ENCODE measurements around the gene REV1.
"Not testable (repeated sequence)": the region's sequence is repeated elsewhere in the genome, so short reads cannot be mapped to it uniquely, and the experiment has no call there.

Gene REV1

DNA sequence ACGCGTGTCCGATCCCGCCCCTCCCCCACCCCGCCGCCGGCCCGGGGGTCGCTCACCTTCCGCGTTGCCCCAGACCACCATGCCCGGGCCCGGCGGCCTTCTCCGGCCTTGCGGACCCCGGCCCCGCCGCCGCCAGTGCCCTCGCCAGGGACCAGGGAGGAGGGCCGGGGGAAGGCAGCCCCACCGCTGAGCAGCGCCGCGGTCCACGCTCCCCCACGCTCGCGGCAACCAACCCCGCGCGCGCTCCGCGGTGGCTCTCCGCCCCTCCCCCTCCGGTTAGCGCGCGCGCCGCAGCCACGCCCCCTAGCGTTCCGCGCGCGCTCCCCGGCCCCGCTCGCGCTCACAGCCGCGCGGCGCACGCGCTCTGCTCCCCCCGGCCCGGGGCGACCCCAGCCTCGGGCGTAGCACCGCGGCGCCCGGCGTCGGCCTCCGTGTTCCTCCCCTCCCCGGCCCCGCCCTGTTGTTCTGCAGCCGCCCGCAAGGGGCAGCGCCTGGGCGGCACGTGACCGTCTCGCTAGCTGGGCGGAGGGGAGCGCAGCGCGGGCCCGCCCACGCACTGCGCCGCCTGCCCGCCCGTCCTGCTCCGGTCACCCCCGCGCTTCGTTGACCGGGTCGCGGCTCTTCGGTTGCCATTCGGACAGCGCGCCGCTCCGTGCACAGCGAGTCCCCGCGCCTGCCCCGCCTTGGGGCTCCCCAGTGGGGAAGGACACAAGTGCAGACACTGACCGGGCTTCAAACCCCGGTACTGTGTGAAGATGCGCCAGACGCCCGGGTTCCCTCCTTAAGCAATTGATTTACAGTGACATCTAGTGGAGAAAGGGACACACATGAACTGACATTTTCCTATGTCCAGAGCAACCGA, at the start of gene REV1:
REV1 (minus strand) TSS at position 257 of the 862 bp plus-strand sequence. CDS start 25,042 bp downstream, outside the sequence.
- DNase-seq, result peak; percentile 95

DNA sequence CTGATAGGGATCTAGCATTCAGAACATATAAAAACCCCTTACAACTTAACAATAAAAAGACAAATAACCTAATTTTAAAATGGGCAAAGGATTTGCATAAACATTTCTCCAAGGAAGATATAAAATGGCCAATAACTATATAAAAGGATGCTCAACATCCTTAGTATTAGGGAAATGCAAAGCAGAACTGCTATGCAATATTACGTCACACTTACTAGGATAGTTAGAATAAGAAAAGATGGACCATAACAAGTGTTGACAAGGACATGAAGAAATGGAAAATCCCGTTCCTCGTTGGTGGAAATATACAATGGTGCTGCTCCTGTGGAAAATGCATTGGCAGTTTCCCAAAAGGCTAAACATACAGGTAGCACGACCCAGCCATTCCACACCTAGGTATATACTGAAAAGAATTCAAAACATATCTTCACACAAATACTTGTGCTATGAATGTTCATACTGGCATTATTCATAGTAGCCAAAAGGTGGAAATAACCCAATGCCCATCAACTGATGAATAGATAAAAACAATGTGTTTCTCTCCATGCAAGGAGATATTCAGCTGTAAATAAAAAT, 48.2 kb upstream of the REV1 start:
- no peak for DNase-seq

DNA sequence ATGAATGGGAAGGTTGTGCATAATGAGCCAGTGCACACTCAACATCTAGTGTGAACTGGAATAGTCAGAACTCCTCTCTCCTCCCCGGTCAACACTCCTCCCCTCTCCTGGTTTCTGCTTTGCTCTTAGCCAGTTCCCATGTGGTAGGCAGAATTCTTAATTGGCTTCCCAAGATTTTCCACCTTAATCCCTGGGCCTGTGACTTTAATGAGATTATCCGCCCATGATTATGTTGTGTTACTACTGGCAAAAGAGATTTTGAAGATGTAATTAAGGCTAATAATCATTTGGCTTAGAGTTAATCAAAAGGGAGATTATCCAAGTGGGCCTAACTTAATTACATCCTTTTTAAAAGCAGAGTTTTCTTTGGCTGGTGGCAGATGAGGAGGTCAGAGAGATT, 34.2 kb upstream of the REV1 start:
- no peak for DNase-seq

DNA sequence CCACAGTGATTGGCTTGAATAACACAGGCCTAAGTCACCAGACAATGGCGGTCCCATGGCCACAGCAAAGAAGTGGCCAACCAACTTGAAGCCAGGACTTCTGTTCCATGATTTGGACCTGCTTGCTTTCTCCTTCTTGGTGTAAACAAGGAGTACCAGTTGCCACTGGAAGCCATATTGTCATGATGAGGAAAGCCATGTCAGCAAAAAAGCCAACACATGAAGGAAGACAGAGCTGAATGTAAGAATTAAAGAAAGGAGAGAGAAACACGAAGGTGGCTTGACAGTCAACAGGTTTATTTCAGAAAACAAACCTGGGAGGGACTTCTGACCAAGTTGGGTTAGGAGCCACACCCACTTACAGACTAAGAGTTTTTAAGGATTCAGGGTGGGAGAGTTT, 32.3 kb upstream of the REV1 start:
- no peak for DNase-seq

DNA sequence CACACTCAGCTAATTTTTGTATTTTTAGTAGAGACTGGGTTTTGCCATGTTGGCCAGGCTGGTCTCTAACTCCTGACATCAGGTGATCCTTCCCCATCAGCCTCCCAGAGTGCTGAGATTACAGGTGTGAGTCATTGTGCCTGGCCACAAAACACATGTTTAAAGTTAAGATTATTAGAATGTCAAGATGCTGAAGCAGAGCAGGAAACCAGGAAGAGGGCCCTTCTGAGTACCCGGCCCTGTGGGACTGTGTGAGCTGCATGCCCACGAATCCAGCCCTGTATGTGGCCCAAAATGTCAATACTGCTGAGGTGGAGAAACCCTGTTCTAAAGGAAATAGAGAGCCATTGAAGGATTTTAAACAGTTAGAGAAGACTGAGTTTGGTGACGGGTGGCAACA, 31.0 kb upstream of the REV1 start:
- no peak for DNase-seq

DNA sequence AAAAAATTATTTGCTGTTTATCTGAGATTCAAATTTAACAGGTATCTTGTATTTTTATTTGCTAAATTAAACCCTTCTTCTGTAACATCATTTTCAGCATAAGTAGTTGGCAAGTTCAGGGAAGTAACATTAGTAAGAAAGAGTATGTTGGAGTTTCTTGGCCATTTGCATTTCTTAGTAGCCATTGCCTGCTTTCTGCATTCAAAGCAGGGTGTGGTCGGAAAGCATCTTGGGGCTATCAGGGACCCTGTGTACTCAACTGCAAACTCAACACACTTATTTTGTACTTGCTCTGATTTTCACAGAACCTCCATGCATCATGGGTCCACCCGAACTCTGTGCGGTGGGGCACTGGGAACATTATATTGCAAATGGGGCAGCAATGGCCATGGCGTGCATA, 30.4 kb upstream of the REV1 start:
- DNase-seq, result no peak

DNA sequence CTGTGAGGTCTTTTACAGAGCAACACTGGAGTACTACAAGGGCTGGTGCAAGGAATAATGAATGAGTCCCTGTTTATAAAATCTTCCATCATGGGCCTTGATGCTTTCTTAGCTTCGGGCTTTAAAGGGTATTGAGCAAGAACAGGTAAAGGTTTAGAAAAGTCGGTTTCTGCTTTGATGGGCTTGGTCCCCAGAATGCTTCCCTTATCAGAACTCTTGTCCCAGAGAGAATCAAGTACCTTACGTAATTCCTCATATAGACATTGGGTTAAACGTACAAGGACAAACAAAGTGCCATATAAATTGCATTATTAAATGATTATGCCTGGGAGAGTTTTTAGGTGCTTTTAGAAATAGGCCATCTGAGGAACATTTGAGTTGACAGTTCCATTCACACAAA, 24.5 kb upstream of the REV1 start:
- DNase-seq, result no peak

DNA sequence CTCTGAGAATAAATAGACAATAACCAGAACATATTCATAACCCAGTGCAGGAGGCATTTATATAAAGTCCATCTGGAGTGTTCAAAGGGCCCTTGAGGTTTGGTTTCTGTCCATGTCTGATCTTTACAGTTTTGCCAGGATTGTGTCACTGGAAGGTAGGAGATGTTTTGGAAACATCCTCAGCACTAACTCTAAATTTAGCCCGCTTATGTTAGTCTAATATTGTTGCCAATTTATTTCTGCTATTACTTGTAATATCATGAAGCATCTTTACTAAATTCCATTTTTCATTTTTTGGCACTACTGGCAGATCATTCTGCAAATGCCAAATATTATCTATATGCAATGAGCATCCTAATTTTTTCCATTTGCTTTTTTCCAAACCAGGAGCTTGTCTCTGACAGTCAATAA, 22.4 kb upstream of the REV1 start:
- DNase-seq, result no peak

DNA sequence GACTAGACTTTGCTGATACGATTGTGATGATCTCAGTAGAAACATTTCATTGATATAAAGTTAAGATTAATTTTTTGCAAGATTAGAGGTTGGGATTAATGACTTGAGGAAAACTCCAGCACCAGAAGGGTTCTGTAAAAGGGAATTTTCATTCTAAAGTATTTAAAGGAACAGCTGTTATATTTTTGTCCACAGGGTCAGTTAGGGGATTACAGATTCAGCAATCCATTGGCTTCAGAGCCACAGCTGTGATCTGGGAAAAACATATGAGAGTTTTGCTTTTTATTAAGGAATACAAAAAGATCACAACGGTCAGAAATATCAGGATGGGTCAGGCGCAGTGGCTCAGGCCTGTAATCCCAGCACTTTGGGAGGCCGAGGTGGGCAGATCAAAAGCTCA, 19.6 kb upstream of the REV1 start:
- no peak for DNase-seq

DNA sequence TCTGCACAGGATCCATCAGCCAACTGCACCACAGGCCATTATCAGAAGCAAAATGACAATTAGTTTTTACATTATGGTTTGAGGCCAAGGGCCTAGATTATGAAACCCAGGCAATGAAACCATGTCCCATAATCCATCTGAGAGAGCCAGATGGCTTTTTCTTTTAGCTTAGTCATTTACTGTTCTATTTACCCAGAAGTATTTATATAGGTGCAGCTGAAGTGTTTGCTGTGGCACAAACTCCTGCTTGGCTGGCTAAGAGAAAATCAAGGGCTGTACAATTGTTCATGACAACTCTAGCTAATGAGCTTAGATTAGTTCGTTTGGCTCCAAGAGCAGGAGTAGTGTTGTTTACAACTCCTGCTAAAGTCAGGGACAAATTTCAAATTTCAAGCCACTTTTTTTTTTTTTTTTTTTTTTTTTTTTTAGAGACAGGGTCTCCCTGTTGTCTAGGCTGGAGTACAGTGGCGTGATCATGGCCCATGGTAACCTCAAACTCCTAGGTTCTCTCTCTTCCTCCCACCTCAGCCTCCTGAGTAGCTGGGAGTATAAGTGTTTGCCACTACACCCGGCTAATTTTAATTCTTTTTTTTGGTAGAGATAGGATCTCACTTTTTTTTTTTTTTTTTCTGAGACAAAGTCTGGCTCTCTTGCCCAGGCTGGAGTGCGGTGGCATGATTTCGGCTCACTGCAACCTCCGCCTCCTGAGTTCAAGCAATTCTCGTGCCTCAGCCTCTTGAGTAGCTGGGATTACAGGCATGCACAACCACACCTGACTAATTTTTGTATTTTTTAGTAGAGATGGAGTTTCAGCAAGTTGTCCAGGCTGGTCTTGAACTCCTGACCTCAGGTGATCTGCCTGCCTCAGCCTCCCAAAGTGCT, 18.4 kb upstream of the REV1 start:
- no peak for DNase-seq

DNA sequence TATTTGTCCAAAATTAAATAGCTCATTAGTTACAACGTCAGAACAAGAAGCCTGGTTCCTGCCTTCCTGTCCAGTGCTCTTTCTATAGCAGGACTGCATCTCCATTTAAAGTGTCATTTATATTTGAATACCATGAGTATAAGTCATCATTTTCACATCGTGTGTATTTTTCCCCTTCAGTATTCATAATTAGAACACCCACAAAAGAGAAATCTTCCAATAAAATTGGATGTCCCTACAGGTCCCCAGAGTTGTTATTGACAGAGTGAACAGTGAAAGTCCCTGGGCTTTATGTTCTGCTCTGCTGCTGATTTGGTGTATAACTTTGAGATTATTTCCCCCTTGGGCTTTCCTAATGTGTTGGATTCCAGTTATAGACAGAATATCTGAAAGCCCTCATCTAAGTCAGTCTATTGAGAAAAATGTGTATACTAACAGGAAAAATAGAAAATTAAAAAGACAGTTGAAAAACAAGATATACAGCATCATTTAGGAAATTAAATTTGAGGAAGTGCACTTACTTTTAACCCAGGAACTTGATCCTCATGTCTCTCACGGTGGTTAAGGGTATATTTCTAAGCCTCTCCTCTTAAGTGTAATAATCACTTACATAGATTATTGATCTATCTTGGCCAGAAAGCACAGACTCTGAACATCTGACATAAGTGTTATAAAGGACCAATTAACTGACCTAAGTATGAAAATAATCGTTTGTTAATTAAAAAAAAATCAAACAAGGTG, 15.2 kb upstream of the REV1 start:
- DNase-seq, result no peak

DNA sequence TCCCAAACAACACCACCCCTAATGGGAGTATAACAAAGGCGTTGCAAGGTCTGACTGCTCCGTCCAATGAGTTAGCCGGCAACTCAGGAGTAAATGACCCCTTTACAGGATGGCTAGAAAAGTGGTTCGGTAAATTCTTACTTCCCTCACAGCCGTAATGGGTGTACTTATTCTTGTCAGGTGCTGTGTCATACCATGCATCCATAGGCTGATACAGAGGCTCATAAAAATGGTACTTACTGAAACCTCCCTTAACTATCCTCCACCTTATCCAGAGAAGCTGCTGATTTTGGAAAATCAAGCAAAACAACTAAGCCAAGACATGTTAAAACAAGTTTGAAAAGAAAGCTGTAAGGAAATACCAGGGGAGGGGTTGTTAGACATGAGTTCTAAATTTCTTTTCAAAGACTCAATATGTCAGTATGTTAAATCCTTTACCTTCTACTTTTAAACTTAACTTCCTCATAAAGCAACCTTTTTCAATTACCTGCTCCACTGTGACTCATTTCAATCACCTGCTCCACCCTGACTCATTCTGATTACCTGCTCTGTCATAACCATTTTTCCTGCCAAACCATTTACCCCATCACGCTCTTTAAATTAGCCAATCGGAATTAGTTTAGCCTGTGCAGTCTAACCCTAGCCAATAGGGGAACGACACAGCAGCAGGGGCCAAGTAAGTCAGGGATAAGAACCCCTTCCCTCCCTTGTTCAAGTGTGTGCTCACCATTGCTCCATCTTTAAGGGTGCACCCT, 14.0 kb upstream of the REV1 start:
- not testable (repeated sequence) for DNase-seq

DNA sequence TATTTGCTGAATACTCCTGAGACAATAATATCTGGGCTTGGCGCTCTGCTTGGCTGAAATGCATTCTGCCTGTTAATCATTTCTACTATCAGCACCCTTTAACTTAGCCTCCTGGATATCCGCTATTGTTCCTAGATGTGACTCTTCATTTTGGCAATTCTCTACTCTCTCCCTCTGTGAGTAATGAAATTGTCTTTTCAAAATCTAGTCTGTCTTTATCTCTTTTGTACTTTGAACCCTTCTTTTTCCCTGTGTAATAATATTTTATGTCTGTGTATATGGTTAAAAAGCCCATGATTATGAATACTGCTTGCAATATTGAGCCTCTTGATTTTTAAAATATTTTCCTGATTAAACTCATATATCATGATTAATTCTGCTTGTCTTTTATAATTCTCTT, 6.2 kb upstream of the REV1 start:
- DNase-seq, result no peak

DNA sequence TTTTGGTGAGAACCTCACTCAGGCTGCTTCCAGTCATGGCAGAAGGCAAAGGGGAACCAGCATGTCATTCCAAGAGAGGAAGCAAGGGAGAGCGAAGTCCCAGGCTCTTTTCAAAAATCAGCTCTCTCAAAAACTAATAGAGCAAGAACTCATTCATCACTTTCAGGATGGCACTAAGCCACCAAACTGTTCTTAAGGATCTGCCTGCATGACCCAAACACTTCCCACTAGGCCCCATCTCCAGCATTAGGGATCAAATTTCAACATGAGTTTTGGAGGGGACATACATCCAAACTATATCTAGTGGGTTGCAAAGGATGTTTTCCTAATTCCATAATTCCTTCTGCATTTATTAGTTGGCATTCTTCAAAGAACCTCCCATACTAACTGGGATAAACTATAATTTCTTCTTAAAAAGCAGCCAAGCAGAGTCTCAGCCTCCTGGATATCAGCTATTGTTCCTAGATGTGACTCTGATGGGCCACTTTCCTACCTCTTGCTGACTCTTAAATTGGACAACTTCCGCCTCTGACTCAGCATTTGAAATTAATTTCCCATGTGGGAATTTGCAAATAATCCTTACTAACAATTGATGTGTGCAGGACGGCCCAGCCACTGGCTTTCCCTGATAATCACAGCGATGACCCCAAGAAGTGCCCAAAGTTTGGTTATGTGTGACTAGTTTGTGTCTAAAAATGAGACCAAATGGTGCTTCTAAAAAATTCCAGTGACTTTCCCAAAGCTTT, 5.5 kb upstream of the REV1 start:
- DNase-seq, result no peak

DNA sequence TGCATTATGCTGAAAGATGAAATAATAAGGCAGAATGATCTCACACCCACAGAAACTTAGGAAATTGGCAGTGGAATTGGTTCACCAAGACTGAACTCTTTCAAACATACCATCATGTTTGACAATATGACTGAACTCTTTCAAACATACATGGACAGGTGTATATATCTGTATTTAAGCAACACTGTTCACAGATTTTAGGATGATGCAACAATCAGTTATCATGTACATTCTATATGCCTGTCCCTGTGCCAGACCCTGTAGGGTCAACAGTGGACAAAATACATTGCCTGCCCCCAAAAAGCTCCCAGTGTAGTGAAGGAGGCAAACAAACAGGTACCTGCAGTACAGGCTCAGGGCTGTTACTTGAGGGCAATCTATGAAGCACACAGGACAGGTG, 2.9 kb upstream of the REV1 start:
- no peak for DNase-seq

DNA sequence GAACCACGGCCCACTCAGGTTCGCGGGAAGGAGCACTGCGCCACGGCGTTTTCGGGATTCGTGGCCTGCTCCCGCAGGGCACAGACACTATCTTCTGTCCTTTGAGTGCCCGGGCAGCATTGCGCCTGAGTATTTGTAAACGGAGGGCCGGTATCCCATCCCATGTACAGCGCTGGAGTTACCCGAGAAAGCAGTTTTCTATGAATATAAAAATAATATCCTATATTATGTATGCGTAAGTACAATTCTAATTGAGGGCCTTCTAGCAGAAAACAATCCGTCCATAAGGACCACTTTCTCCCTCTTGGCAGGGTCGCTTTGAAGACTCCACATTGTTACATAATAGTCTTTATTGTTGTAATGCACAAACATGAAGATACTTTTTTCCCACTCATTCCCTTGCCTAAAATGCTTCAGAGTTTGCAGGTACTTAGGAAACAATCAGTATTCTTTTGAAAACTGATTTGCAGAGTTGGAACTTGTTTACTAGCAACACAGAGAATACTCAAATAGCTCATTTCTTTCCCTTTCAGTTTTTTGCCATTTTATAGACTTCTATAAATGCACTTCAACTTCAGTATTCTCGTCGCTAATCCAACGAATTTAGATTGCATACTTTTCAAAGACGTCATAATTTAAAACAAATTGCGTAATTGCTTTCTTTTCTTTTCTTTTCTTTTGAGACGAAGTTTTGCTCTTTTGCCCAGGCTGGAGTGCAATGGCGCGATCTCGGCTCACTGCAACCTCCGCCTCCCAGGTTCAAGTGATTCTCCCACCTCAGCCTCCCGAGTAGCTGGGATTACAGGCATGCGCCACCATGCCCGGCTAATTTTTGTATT, 1.0 kb upstream of the REV1 start:
- DNase-seq, result no peak

DNA sequence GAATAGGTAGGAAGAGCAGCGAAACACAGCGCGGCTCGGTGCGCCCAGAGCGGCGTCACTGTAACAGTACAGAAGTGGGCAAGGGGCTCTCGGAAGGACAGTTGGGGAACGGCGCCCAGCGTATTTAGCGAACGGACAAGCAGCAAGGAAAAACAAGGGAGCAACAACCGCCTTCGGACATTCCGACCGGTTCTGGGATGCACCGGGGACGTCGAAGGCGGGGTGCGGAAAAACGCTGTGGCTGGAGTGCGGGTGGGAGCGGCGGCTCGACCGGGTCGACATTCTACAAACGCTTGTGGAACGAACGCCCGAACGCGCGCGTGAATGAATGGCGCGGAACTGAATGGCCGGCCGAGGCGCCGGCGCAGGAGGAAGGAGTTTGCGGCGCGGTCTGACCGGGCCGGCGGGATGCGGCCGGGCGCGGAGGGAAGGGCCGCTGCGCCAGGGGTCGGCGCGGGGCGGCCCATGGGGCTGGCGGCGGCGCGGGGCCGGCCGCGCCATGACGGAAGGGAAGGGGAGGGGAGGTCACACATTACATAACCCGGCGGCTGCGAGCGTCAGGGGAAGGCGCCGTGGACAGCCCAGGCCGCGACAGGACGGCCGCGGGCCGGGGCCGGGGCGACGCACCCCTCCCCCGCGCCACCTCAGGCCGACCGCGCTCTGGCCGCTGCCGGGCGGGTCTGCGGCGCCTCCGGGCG, 605 bp downstream of the REV1 start:
- peak; percentile 67 for DNase-seq

DNA sequence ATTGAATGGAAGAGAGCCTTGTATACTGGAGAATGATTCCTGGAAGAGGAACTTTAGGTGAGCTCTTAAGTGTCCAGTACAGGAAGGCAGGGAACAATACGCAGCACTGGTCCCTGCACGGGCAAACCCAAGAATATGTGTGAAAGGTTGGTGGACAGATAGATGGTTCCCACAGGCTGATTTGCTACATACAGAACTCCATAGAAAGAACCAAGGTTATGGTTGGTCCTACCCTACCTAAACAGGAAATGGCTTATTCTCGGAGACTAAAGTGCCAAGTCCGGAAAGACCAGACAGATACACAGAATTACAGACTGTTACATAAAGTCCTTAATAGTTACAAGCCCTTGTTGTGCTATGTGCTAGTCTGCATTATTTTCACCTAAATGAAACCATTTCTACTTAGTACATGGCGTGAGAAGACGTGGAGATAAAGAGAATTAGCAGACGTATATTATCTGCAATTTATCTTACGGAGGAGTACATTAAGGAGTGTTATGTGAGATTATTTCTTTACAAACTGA, 1.2 kb downstream of the REV1 start:
- no peak for DNase-seq

DNA sequence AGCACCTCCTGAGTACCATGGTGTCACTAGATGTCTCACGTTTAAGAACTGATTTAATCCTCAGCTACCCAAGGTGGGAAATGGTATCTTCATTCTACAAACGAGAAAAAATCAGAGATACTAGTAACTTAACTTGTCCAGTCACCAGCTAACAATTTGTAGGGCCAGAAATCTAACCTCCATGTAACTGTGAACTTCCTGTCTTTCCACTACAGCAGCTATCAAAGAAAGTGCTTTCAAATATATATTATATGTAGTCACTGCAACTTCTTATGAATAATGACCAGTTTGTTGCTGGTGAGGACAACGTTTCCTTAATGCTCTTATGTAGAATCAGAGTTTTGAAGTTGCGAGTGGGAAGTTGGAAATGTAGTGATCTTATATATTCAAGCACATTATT, 1.9 kb downstream of the REV1 start:
- DNase-seq, result no peak

DNA sequence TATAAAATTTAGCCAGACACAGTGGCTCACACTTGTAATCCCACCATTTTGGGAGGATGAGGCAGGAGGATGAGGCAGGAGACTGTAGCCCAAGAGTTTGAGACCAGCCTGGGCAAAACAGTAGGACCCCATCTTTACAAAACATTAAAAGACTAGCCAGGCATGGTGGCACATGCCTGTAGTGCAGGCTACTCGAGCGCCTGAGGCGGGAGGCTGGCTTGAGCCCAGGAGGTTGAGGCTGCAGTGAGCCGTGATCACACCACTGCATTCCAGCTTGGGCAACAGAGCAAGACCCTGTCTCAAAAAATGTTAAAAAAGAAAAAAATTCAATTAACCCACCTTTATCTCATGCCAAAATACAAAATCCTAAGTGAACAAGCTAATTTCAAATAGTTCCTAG, 4.0 kb downstream of the REV1 start:
- no peak for DNase-seq
